NCI-H1694 treated with DMSO at 0.1 percent for 48 hours (cell line): ENCODE results near the gene TICAM2.

Experiments
- DNase-seq: peaks from one replicate; lab custom pipeline; 2025; lab: John Stamatoyannopoulos, UW

The TICAM2 gene

GRCh38 chr5:115607935-115608334 is 5.7 kb upstream of the TICAM2 start:
- no peak for DNase-seq

DNA sequence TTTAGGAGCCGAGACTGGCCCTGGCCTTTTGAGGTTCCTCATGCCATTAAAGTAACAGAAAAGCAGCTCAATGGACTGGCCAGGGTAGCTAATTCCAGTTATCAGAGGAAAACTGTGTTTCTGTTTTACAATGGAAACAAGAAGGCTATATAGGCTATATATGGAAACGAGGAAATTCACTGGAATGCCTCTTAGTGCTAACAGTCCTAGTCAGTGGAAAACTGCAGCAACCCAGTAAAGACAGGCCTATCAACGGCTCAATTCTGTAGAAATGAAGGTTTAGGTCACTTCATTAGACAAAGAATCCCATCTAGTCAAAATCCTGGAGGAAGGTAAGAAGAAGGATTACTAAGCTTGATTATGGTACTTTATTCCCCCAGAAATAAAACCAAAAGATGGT is 3.2 kb upstream of the TICAM2 start:
- DNase-seq, result no peak

DNA sequence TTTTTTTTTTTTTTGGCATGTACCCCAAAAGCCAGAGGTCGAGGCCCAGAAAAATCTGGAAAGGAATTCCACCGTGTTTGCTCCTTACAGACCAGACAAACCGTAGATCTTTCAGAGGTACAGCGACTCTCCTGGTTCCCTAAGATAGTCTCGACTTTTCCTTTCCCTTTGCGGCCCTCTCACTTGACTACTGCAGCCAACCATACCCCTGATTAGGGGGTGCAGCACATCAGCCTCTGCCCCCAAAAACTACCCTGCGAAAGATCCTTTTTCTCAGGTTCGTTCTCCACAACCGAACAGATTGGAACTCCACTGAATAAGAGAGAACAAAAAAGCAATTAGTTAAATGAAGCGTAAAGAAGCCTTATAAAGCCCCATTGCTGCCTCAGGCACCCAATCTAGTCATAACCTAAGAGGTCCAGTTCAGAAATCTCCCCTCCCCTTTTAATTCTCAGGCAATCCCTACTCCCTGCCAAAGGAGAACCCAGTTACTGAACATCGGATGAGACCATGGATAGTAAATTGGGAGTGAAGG is 379 bp upstream of the TICAM2 start:
- no peak for DNase-seq

DNA sequence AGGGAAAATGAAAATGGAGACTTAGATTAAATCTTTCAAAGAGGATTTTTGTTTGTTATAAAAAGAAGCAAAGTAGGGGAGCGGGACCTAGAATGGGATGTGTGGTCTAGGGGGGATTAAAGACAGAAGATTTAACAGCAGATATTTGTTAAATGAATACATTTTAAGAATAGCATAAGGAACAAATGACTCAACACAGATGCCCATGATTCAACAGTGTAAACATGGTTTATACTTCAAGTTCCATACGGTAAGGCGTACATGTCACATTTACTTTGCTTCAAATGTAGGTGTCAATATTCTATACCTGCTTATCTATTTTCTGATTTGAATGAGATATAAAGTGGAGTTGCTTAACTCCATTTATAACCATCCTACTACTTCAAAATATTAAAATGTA is 1.5 kb downstream of the TICAM2 start:
- DNase-seq, result no peak

DNA sequence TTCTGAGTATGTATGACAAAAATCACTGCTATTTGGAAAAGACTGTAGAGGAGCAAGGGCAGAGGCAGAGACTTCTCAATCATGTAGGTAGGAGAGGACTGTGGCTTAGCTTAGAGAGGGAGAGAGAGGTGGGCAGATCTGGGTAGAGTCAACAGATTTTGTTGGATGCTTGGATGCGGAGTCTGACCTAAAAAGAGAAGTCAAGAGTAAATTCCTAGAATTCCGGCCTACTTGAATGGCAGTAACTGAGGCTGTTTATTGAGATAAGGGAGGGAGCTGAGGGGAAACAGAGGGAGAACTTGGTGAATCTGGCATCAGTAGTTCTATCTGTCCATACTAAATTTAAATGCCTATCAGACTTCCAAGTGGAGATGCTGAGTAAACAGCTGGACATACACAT is 2.4 kb downstream of the TICAM2 start:
- no peak for DNase-seq

- no peak for DNase-seq
These were observed 2.8 kb downstream of the TICAM2 start for GRCh38 chr5:115599502-115599901.

DNA sequence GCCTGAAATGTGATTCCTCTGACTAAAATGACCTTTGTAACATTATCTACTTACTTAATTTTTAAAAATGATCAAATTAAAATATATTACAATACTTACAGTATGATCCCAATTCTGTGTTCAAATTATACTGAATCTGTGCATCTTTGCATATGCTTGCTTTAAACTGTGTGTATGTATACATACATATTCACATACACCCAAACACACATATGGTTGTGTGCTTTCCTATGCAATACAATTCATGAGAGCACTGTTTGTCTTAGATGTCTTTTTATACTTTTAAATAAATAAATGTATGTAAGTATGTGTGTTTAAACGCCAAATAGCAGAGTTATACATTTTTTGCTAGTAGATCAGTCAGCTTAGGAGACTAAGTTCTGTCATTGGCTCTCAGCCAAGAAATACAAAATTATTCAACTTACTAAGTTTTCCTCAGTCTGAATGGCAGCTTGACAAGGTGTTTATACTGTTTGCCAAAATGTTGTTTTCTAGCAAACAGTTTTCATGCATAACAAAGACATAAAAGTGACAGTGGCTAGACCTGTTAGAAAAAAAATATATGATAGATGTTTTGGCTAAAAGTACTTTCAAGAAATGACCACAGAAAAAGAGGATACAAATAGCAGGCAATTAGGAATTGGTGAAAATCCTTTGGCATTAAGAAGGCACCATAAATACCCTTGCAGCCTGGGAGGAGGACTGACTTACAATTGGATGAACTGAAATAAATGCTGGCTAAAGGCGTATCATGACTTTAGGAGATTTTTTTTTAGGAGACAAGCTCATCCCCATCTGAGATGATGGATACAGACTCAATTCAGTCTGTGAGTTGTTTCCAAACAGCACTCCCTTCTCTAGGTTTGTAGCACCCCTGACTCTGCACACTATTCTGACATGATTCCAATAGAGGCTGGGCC is 7.9 kb downstream of the TICAM2 start:
- no peak for DNase-seq

GRCh38 chr5:115589043-115589442 is 13.2 kb downstream of the TICAM2 start:
- no peak for DNase-seq

DNA sequence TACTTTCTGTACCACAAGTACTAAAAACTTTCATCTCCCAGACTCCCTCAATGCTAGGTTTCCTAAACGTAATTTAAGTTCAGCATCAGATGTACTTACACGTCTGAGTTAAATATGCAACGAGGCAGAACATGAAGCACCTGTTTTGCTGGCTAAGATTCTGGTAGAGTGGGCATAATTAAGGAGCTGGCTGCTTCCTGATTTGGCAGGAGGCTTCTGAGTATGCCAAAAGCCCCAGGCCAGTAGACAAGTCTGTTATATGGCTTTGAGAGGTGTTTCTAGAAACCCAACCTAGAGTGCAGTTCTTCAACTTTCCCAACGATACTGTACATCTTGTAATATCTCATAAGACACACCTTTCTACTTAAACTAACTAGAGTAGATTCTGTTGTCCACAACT is 13.6 kb downstream of the TICAM2 start:
- no peak for DNase-seq

DNA sequence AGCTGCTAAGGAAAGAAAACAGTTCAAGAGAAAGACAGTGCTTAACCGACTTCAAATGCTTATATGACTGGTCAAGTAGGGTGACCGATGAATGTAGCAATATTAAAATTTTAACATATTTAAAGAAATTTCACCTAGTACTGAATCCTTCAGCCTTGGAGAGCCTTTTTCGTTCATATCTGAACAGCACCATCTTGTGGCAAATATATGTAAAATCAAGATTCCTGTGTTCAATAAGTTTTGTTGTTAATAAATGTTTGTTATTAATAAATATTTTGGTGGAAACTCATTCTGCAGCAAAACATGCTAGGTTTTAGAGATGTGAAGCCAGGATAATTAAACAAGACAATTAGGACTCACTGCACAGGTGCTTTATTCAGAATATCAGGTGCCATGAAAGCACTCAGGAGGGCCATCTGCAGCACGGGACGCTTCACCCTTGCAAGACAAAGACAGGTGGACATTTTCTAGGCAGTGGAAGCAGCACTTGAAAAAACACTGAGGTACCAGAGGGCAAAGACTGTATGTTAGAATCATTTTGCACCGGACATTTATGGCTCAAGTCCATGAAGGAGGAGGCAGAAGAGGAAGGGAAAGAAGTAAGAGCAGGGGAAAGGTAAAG is 15.6 kb downstream of the TICAM2 start:
- DNase-seq, result peak; percentile 24

DNA sequence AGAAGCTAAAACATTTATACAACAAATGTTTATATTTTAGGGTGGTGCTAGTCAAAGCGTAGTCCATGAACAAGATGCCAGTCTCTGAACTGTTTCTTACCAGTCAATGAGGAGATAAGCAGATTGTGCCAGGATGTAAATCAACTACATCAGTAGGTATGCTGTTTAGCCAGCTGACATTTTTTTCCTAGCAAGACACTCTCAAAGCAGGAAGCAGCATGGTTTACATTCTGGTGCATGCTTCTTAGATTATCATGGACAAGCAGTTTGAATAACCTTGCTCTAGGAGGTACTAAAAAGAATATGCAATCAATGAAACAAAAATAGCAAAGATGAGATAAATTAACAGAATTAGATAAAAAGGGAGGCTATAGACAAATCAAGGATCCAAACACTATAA is 17.0 kb downstream of the TICAM2 start:
- no peak for DNase-seq

DNA sequence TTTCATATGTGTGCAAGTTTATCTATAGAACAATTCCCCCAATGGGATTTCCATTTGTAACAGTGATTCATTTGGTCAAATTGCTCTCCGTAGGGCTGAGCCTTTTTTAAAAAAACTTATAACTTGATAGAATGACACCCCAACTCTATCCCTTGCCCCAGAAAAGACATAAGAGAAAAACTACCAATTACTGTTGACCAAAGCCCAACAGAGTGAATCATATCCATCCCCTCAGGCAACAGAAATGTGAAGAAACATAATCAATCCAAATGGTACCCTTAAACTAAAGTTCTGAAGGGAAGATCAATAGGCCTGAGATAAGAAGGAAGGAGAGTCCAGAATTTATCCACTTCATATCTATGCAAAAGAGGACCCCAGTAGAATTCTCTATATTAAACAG is 17.8 kb downstream of the TICAM2 start:
- no peak for DNase-seq

DNA sequence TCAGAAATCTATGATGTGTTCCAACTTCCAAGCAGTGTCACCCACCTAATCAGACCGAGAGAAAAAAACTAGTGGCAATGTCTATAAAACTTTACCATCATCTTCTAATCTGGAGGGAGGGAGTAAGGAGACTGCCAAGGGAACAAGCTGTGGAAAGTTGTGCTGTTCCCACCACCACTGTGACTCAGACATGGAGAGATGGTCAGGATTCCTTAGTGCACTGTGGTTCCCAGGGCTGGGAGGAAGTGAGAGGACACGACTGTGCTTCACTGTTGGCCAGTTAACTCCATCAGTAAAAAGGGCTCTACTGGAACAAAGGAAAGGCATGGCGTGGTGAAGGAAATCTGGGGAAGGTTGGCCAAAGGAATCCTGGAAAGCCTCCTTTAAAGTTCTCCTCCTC is 18.8 kb downstream of the TICAM2 start:
- no peak for DNase-seq

DNA sequence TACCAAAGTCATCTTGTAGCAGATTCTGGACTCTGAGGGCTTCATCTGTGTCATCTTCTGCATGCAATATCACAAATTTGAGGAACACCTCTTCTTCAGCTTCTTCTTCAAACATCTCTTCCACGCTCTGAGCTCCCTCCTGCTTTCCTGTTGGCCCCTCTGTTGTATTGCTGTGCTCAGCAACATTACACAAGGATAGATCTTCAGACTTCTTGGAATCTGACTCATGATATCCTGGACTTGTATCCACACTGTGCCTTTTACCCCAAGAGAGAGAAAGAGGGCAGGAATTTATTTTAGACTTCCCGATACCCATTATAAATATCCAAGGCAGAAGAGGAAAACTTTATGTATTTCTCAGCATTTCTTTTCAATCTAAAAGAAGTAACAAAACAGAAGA is 21.3 kb downstream of the TICAM2 start:
- no peak for DNase-seq

- no peak for DNase-seq
These were observed 22.5 kb downstream of the TICAM2 start for GRCh38 chr5:115579747-115580173.

GRCh38 chr5:115579216-115579615 is 23.1 kb downstream of the TICAM2 start:
- no peak for DNase-seq

GRCh38 chr5:115578657-115579056 is 23.6 kb downstream of the TICAM2 start:
- DNase-seq, result no peak

GRCh38 chr5:115577741-115578140 is 24.5 kb downstream of the TICAM2 start:
- DNase-seq, result no peak

DNA sequence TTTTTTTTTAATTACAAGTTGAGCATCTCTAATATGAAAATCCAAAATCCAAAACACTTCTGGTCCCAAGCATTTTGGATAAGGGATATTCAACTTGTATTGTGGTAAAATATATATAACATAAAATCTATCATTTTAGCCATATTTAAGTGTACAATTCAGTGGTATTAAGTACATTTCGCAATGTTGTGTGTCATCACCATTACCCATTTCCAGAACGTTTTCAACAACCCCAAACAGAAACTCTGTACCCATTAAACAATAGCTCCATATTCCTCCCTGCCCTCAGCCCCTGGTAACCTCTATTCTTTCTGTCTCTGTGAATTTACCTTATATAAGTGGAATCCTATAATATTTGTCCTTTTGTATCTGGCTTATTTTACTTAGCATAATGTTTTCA is 24.9 kb downstream of the TICAM2 start:
- DNase-seq, result no peak

- DNase-seq, result no peak
These were observed 26.9 kb downstream of the TICAM2 start for GRCh38 chr5:115575167-115576070.

- DNase-seq, result no peak
These were observed 29.1 kb downstream of the TICAM2 start for GRCh38 chr5:115573133-115573532.

GRCh38 chr5:115571441-115571878 is 30.8 kb downstream of the TICAM2 start:
- no peak for DNase-seq
